Stimulated activated CD8-positive, alpha-beta memory T cell treated with anti-CD3 and anti-CD28 coated beads, Interleukin-4, amount 100 ng/mL, for 48 hours (primary cell): Measurements from ENCODE around the gene CASP8.
"Not testable (repeated sequence)": the region's sequence is repeated elsewhere in the genome, so short reads cannot be mapped to it uniquely, and the experiment has no call there.

ENCODE experiments used
- DNase-seq: peaks from one replicate; pipeline ENCODE4 v3.0.0-alpha.2; 2020

Gene CASP8

DNA sequence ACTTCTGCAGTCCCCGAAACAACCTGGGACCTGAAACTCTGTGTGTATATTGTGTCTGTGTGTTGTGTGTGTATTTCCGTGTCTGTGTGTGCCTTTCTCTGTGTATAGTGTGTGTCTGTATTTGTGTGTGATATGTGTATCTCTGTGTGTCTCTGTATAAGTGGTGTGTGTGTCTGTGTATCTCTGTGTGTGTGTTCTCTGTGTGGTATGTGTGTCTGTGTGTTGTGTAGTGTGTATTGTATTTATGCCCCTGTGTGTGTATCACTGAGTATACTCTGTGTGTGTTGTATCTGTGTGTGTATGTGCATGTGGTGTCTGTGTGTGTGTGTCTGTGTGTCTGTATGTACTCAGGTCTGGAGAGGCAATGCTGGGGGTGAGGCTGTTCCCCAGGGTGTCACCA, 11.6 kb downstream of the CASP8 start:
- no peak for DNase-seq

DNA sequence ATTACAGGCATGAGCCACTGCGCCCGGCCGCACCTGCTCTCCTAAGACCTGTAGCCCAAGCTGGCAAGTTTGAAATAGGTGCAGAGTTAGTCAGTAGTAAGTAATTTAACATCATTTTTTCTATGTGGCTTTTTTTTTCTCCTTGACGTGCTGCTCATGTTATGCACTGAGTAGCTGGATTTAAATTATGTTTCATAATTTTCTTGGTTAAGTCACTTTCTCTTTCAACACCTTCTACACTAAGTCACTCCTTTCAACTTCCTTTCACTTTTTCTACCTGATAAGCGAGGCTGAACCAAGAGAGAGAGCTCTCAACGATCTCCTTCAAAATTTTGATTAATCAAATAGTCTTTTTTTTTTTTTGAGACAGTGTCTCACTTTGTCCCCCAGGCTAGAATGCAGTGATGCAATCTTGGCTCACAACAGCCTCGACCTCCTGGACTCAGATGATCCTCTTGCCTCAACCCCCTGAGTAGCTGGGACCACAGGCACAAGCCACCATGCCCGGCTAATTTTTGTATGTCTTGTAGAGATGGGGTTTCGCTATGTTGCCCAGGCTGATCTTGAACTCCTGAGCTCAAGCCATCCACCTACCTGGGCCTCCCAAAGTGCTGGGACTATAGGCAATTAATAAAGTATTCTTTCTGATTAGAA, 13.1 kb downstream of the CASP8 start:
- no peak for DNase-seq

DNA sequence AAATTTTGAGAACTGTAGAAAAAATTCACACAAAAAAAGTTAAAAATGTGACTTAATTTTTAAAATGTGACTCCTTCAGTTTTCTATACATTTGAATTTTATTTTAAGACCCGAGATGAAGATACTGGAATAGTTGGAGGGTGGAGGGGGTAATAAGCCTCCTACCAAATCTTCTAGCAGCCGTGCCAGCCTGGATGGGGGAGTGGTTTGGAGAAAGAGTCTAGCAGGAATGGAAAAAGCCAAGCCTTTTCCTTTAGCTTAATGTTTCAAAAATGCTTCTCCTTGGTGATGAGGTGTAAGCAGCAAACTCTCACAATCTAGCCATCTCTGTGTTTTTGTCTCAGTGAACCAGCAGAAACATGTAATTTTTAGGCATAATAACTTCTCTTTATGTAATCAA, 14.7 kb downstream of the CASP8 start:
- DNase-seq = no peak

DNA sequence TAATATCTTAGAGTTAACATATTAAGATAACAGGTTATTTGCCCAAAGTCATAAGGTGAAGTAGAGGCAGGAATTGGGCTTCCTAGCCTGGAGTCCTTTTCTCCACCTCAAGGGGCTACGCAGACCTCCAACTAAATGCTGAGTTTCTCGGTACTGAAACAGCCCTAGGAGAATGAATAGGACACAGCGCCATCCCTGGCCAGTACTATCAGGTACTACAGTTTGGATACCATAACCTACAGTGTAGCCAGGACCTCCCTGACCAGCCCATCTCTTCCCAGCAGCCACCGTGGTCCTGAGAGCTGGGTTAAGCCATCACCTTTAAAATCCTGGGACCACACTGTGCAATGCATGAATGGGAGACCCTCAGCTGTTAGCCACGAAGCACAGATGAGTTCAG, 15.7 kb downstream of the CASP8 start:
- DNase-seq = no peak

DNA sequence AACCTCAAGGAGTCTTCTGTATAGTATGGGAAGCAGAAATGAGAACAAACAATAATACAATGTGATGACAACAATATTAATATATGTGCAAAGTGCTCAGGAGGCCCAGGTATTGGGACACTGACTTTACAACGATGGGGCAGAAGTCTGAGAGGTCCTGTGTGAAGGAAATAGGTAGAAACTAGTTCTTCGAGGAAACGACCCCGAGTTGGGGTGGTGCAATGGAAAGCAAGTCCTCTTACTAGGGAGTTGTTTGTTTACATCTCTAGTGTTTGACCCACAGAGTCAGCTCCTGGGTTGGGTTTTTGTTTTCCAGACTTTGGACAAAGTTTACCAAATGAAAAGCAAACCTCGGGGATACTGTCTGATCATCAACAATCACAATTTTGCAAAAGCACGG, 16.2 kb downstream of the CASP8 start:
- no peak for DNase-seq

GRCh38 chr2:201279079-201279478, 18.7 kb downstream of the CASP8 start:
- DNase-seq = no peak

- DNase-seq = no peak
These were observed 20.1 kb downstream of the CASP8 start for GRCh38 chr2:201280191-201281040.

- no peak for DNase-seq
These were observed 25.2 kb downstream of the CASP8 start for GRCh38 chr2:201285499-201285898.

- not testable (repeated sequence) for DNase-seq
These were observed 30.3 kb downstream of the CASP8 start for GRCh38 chr2:201290457-201291148.

DNA sequence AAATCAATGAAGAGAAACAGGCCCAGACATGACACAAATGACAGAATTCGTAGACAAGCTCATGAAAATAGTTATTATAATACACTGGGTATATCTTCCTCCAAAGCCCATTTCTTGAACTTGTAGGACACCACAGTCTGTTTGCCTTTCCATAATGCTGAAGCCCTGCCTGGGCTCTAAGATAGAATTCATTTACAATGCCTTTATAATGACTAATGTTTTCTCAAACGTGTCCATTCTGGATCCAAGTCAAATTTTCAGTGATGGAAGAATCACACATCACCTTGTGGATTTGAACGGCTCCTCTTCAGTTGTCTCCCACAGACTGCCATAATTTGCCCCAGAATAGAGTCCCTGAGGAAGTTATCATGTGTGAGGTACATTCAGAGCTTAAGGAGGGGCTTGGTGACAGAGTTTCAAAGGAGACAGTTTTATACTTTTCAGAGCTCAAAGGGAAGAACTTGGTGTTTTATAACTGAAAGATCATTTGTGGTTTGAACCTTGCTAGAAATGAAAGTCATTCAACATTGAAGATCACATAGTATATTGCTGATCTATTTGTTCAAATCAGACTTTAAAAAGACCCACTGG, 38.2 kb downstream of the CASP8 start:
- DNase-seq = no peak

- DNase-seq = not testable (repeated sequence)
These were observed 39.6 kb downstream of the CASP8 start for GRCh38 chr2:201299929-201300328.

DNA sequence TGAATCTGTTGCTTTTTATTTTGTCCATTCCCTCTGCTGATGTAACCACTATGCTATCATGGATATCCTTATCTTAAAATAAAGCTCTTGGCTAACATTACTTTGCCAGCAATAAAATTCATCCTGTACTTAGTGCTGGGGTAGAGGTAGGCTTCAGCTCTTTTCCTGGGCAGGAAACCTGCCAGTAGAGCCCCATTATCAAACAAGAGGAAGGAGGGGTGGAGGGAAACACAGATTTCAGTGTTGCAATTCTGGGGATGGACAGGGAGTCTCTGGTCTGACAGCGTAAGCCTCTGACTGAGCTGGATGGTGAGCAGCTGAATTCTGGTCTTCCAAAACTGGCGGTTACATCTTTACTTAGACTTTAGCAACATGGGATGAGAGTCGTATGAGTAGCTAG, 47.5 kb downstream of the CASP8 start:
- no peak for DNase-seq

DNA sequence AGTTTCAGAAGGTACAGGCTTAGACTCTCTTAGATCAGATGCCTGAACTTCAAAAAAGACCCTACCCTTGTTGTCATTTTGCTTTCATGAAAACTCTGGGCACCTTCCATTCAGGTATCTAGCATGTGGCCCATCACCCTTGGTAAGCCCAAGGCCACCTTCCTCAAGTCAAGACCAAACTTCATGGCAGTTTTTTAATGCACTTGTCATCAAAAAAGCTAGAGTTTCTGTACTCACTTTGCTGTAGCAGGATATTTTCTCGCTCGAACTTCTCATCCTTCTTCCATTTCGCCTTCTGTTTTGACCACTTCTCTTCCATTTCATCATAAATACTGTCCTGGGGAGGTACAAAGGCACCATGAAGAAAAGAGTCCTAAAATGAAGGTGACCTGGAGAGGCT, 48.6 kb downstream of the CASP8 start:
- no peak for DNase-seq

GRCh38 chr2:201313362-201313761, 53.0 kb downstream of the CASP8 start:
- DNase-seq = no peak

- DNase-seq = no peak
These were observed 59.2 kb downstream of the CASP8 start for GRCh38 chr2:201319511-201319910.

GRCh38 chr2:201320257-201320656, 59.9 kb downstream of the CASP8 start:
- DNase-seq = no peak

DNA sequence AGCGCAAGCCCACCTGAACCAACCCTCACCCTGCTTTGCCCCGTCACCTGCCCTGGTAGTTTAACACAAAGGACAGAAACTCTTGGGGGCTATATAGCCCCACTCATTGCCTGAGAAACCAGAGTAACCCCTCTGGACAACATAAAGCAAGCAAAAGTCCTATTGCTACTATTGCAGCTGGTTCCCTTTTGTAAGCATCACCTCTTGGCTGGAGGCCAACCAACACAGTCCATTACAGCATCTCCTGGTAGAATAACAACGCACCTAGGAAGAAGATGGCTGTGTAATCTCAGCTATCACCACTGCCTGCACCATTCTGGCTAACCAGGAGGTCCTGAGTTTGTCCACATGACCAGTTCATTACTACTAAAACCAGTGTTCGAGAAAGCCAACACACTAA, 60.4 kb downstream of the CASP8 start:
- no peak for DNase-seq

- no peak for DNase-seq
These were observed 62.4 kb downstream of the CASP8 start for GRCh38 chr2:201322772-201323171.

- no peak for DNase-seq
These were observed 67.3 kb downstream of the CASP8 start for GRCh38 chr2:201327678-201328077.

- no peak for DNase-seq
These were observed 69.1 kb downstream of the CASP8 start for GRCh38 chr2:201329409-201329808.
